ENCODE data around the gene TMEM115. TPM values are rescaled to one million over a fixed set of nuclear protein-coding genes. Genes with fewer than 3 reads are reported as not detected.

TMEM115 gene
- total and polyA plus RNA-seq, 2 of the 13 experiments (the other 11 are each of a cell fraction or from before 2014, with no cell fraction given): 22.1 to 30.7 TPM

GRCh38 chr3:50324351-50325112, 34.8 kb downstream of the TMEM115 start (continued):
- TF ChIP-seq ZNF230 (CRISPR knock-in tag; IDR thresholded peaks at IDR 0.05) (0 out of 2 replicates have a peak, but pooled peaks have one; percentile 61), ZMYM2 (CRISPR knock-in tag; IDR thresholded peaks at IDR 0.05) (no peak), SPEN (CRISPR knock-in tag; IDR thresholded peaks at IDR 0.05; ENCODE audit: low read depth) (no peak), KLF9 (CRISPR knock-in tag; IDR thresholded peaks at IDR 0.05; ENCODE audit: low read depth) (no peak), ZFAT (CRISPR knock-in tag; conservative IDR thresholded peaks at IDR 0.05) (no peak), ATF1 (CRISPR knock-in tag; IDR thresholded peaks at IDR 0.05) (no peak), POLR2AphosphoS5 (IDR thresholded peaks at IDR 0.05; ENCODE audit: low read depth, low read length) (no peak), ETV6 (CRISPR knock-in tag; conservative IDR thresholded peaks at IDR 0.05) (no peak), FOXA1 (IDR thresholded peaks at IDR 0.05) (no peak), FOXA1 (CRISPR knock-in tag; IDR thresholded peaks at IDR 0.05) (peak; percentile 13; the same call in 1 of the 2 replicates), CBFB (CRISPR knock-in tag; IDR thresholded peaks at IDR 0.05) (no peak), ZBTB7B (CRISPR knock-in tag; IDR thresholded peaks at IDR 0.05) (peak; percentile 97), RFX3 (CRISPR knock-in tag; IDR thresholded peaks at IDR 0.05) (no peak; the same call in 1 of the 2 replicates), SMARCE1 (IDR thresholded peaks at IDR 0.05; ENCODE audit: borderline replicate concordance) (no peak), ZNF792 (CRISPR knock-in tag; IDR thresholded peaks at IDR 0.05) (no peak), SYNCRIP (IDR thresholded peaks at IDR 0.05; ENCODE audit: insufficient read depth, low read depth, low read length) (no peak), NRL (CRISPR knock-in tag; IDR thresholded peaks at IDR 0.05; ENCODE audit: borderline replicate concordance) (no peak), CREM (IDR thresholded peaks at IDR 0.05) (no peak), CREM (CRISPR knock-in tag; IDR thresholded peaks at IDR 0.05) (no peak), NFE2L2 (IDR thresholded peaks at IDR 0.05; ENCODE audit: low read length) (no peak), ZNF737 (CRISPR knock-in tag; IDR thresholded peaks at IDR 0.05; ENCODE audit: borderline replicate concordance) (no peak), CEBPB (IDR thresholded peaks at IDR 0.05; ENCODE audit: borderline replicate concordance, low read depth, low read length) (no peak)
- TF ChIP-seq, protein P1, sequence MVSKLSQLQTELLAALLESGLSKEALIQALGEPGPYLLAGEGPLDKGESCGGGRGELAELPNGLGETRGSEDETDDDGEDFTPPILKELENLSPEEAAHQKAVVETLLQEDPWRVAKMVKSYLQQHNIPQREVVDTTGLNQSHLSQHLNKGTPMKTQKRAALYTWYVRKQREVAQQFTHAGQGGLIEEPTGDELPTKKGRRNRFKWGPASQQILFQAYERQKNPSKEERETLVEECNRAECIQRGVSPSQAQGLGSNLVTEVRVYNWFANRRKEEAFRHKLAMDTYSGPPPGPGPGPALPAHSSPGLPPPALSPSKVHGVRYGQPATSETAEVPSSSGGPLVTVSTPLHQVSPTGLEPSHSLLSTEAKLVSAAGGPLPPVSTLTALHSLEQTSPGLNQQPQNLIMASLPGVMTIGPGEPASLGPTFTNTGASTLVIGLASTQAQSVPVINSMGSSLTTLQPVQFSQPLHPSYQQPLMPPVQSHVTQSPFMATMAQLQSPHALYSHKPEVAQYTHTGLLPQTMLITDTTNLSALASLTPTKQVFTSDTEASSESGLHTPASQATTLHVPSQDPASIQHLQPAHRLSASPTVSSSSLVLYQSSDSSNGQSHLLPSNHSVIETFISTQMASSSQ (IDR thresholded peaks at IDR 0.05; ENCODE audit: low read depth): no peak
- TF ChIP-seq, protein P1 (CRISPR knock-in tag; IDR thresholded peaks at IDR 0.05; ENCODE audit: borderline replicate concordance): peak; percentile 63
- TF ChIP-seq, protein P2, sequence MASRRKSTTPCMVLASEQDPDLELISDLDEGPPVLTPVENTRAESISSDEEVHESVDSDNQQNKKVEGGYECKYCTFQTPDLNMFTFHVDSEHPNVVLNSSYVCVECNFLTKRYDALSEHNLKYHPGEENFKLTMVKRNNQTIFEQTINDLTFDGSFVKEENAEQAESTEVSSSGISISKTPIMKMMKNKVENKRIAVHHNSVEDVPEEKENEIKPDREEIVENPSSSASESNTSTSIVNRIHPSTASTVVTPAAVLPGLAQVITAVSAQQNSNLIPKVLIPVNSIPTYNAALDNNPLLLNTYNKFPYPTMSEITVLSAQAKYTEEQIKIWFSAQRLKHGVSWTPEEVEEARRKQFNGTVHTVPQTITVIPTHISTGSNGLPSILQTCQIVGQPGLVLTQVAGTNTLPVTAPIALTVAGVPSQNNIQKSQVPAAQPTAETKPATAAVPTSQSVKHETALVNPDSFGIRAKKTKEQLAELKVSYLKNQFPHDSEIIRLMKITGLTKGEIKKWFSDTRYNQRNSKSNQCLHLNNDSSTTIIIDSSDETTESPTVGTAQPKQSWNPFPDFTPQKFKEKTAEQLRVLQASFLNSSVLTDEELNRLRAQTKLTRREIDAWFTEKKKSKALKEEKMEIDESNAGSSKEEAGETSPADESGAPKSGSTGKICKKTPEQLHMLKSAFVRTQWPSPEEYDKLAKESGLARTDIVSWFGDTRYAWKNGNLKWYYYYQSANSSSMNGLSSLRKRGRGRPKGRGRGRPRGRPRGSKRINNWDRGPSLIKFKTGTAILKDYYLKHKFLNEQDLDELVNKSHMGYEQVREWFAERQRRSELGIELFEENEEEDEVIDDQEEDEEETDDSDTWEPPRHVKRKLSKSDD (CRISPR knock-in tag; IDR thresholded peaks at IDR 0.05; ENCODE audit: low read depth): no peak

Measured in HepG2 (cell line).